GM19455 (cell line): ENCODE data around the gene USP51.
"Not testable (repeated sequence)": the region's sequence is repeated elsewhere in the genome, so short reads cannot be mapped to it uniquely, and the experiment has no call there.

Experiments used
- ATAC-seq: cut with Tn5 transposase; IDR thresholded peaks from one replicate; pipeline ENCODE4 v1.9.1; 2021; ENCODE audit not compliant: unreplicated experiment

Gene USP51

DNA sequence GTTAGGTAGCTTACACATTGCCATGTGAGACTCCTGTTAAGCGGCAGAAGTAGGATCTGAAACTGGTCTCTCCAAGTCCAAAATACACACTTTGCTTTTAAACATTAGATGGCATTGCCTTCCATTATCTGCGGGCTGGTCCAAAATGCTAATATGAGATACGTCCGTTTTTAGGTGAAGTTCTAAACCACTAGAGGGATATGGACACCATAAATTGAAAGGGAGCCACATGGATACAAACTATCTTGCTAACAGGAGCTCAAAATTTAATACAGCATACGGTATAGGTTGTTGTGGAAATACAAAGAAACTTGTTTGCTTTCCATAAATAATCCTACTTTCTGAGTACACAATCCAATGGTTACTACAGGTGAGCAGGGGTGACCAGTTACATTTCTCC, 23.9 kb downstream of the USP51 start:
- not testable (repeated sequence) for ATAC-seq

DNA sequence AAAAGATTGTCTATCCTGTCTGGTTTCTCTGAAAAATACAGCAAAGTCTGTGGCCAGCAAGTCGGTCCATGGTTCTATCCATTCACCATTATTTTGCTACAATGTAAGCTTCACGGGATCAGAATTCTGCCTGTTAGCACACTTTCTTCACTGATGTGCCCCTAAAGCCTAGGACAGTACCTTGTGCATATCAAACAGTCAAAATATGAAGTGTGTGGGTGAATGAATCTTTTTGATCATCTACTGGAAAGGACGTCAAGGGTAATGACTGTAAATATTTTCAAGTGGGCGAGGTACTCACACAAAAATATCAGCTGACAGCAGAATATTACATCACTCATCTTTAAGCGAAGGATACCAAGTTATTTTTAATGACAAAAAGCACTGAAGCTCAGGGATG, 24.5 kb downstream of the USP51 start:
- ATAC-seq, result not testable (repeated sequence)

DNA sequence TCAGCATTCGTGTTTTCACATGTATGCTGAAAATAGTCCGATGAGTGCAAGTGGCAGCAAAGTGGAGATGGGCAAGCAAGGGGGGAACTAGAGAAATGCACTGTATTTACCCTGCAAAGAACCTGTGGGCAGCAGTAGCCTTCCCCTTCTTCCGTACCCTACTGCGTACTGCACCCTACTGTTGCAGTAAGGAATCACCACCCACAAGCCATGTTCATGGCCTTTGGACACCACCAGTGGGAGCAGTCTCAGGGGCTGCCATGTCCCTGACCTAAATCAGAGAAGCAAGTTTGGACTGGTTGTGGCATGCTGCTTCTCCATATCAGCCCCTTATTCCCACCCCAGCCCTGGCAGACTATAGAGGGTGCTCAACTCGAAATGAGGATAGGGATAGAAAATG, 25.6 kb downstream of the USP51 start:
- ATAC-seq, result not testable (repeated sequence)

DNA sequence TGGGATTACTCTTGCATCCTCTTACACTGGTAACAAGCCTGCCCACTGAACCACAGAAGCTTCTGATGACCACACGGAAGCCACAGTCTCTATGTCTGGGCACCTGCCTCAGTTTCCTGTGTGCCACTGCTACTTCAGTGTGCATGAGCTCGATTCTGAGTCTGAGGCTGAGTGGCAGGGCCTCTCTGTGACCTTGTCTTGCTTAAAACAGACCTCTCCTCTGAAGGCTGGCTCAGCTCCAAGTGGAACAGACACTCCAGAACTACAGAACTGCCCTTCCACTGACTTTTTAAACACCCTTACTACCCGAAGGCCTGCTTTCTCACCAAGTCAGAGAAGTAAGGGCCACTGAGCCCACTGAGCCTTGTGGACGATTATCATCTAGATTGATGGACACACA, 29.7 kb downstream of the USP51 start:
- not testable (repeated sequence) for ATAC-seq

DNA sequence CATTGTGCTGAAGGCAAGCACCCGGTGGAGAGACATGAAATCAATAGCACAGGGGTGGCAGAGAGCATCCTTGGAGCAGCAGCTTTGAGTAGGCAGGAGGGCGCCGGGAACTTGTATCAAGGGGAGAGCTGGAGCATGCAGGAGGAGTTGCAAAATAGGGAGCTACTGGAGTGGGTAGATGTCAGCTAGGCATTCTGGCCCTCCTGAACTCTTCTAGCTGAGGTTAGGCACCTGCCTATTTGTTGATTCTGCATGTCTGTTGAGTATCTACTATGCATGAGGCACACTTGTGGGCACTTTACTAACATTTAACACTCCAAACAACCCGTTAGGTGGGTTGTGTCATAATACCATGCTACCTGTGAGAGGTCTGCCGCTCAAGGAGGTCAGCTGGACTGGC, 30.2 kb downstream of the USP51 start:
- not testable (repeated sequence) for ATAC-seq

DNA sequence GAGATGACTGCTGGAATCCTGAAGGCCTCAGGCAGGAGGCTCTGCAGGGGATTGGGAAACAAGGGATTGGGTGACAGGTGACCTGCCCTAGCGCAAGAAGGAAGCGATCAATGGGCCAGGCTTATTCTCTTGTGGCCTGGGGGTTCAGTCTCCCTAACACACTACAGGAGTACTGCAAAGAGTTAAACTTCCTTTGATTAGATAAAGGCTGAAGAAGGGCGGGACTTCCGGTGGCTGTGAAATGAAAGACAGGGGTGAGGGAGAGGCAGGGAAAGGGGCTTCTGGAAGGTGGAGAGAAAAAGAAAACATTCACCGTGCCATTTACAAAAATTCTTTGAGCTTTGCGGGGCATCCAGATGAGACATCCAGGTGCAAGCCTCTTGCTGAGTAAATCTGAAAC, 33.9 kb downstream of the USP51 start:
- not testable (repeated sequence) for ATAC-seq

DNA sequence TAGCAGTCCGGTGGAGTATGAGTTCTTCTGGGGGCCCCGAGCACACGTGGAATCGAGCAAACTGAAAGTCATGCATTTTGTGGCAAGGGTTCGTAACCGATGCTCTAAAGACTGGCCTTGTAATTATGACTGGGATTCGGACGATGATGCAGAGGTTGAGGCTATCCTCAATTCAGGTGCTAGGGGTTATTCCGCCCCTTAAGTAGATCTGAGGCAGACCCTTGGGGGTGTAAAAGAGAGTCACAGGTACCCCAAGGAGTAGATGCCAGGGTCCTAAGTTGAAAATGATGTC, 36.9 kb downstream of the USP51 start:
- ATAC-seq, result no peak

DNA sequence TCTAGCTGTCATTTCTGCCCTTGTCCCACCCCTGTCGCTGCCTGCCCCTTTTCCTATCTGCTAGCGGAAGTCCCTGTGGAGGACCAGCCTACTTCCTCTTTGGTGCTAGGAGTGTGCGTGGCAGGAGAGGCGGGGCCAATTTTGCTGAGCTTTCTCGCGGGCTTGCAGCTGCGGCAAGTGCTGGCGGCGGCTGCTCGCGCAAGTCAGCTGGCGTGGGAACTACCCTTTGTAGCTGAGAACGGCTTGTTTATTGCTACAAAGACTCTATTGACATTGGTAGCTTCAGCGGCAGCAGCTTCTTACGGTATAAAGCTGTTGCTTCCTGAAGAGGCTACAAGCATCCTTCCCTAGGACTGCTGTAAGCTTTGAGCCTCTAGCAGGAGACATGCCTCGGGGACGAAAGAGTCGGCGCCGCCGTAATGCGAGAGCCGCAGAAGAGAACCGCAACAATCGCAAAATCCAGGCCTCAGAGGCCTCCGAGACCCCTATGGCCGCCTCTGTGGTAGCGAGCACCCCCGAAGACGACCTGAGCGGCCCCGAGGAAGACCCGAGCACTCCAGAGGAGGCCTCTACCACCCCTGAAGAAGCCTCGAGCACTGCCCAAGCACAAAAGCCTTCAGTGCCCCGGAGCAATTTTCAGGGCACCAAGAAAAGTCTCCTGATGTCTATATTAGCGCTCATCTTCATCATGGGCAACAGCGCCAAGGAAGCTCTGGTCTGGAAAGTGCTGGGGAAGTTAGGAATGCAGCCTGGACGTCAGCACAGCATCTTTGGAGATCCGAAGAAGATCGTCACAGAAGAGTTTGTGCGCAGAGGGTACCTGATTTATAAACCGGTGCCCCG, 37.4 kb downstream of the USP51 start, which contains the start of gene MAGEH1:
Gene MAGEH1 (plus strand): TSS at position 138 of the 843 bp plus-strand sequence. CDS start 248 bp downstream, at position 386.
- ATAC-seq, result peak; percentile 99

DNA sequence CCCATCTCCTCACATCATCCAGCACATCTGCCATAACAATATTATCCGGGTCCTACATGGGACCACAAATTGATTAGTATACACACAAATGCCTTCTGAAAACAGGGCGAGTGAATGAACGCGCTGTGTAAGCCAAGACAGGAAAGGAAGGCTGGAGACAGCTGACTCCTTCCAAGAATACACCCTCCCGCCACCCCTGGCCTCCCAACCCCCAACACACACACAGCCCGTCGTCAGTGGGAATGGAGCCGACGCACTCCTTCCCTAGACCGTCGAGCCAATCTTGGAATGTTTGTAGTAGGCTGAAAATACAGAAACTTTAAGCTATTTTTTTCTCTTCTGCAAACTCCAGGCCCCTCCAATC, 38.0 kb downstream of the USP51 start:
- ATAC-seq, result peak; percentile 20

DNA sequence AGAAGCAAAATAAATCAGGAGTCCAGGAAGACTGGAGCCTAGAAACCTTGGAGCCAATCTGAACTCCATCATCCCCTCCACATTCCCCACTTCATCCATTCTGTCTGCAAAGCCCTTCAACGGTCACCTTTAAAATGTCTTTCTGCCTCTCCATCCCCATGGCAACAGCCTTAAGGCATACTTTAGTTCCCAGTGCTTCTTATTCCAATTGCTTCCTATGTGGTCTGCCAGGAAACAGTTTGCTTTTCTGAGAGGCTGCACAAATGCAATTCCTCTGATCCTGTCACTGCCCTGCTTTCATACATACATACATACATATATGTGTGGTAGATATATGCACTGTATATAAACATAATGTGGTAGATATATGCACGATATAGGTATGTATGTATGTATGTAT, 38.5 kb downstream of the USP51 start:
- no peak for ATAC-seq

DNA sequence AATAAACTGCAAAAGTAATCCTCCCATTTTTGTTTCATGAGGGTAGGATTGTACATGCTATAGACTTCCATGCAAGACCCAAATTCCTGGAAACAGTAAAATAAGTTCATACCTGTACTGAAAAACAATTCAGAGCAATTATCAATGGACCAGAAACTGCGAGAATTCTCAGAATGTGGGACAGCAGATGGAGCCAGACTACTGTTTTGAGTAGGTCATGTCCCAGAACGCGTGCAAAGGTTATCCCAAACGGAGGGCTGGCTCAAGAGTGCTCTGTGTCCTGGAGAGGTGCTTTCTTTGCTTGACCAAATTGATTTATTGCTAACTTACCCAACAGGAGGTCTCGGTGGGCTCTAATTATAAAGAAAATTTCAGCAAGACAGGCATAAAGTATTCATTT, 39.4 kb downstream of the USP51 start:
- no peak for ATAC-seq

DNA sequence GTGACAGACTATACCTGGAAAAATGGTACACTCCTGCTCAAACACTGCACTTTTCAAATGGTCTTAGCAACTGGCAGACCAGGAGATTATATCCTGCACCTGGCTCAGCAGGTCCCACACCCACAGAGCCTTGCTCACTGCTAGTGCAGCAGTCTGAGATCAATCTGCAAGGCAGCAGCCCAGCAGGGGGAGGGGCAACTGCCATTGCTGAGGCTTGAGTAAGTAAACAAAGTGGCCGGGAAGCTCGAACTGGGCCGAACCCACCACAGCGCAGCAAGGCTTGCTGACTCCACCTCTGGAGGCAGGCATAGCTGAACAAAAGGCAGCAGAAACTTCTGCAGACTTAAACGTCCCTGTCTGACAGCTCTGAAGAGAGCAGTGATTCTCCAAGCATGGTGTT, 46.2 kb downstream of the USP51 start:
- not testable (repeated sequence) for ATAC-seq
